ENCODE data around the gene PCDH12.

Gene PCDH12

GRCh38 chr5:141982626-141983025 lies 24.6 kb upstream of the PCDH12 start:
- H3K4me3 ChIP-seq (ENCODE audit: low read depth, low read length), result no peak overlapping the region
- no peak for DNase-seq (ENCODE audit: low read depth)
- TF ChIP-seq CTCF (conservative IDR thresholded peaks at IDR 0.05; ENCODE audit: low read depth, low read length), result no peak

GRCh38 chr5:141978389-141978788 lies 20.4 kb upstream of the PCDH12 start:
- no peak overlapping the region for H3K4me3 ChIP-seq (ENCODE audit: low read depth, low read length)
- no peak for TF ChIP-seq CTCF (conservative IDR thresholded peaks at IDR 0.05; ENCODE audit: low read depth, low read length)
- no peak for DNase-seq (ENCODE audit: low read depth)

GRCh38 chr5:141976176-141976575 lies 18.2 kb upstream of the PCDH12 start:
- H3K4me3 ChIP-seq (ENCODE audit: low read depth, low read length), result no peak overlapping the region
- no peak for TF ChIP-seq CTCF (conservative IDR thresholded peaks at IDR 0.05; ENCODE audit: low read depth, low read length)
- DNase-seq (ENCODE audit: low read depth), result no peak

- TF ChIP-seq CTCF (conservative IDR thresholded peaks at IDR 0.05; ENCODE audit: low read depth, low read length), result no peak
- no peak overlapping the region for H3K4me3 ChIP-seq (ENCODE audit: low read depth, low read length)
- DNase-seq (ENCODE audit: low read depth), result peak; percentile 72
Observed at GRCh38 chr5:141973871-141974595, 16.0 kb upstream of the PCDH12 start.

GRCh38 chr5:141969783-141970771 lies 12.1 kb upstream of the PCDH12 start:
- peak overlapping the region; percentile 95 for H3K4me3 ChIP-seq (ENCODE audit: low read depth, low read length)
- TF ChIP-seq CTCF (conservative IDR thresholded peaks at IDR 0.05; ENCODE audit: low read depth, low read length), result no peak
- peak; percentile 34 for DNase-seq (ENCODE audit: low read depth)

- peak within 1 kb of the TSS; percentile 95 for H3K4me3 ChIP-seq (ENCODE audit: low read depth, low read length)
- peak; percentile 94 for DNase-seq (ENCODE audit: low read depth)
- TF ChIP-seq CTCF (conservative IDR thresholded peaks at IDR 0.05; ENCODE audit: low read depth, low read length), result peak; percentile 70
Observed at GRCh38 chr5:141968914-141969608, 11.1 kb upstream of the PCDH12 start, which contains the start of gene RNF14. RNF14 (plus strand) TSS chr5:141969105; CDS start chr5:141973589, 4,484 bp downstream.

All from choroid plexus epithelial cell (primary cell).